ENCODE results near the gene C11orf97.

DNA sequence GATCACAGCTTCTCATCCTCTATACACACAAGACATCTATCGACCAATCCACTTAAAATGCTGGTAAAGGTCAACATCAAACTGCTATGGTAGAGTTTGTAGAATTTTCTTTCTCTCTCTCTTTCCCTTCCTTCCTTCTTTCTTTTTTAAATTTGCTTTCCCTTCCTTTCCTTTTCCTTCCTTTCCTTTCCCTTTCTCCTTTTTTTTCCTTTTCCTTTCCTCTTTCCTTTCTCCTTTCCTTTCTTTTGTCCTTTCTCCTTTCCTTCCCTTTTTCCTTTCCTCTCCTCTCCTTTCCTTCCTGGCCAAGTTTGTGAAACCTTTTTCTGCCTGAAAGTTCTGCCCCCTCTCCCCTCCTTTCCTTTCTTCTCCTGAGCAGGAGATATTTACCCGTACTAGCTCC, 3.1 kb downstream of the C11orf97 start:
- TF ChIP-seq, protein P1, sequence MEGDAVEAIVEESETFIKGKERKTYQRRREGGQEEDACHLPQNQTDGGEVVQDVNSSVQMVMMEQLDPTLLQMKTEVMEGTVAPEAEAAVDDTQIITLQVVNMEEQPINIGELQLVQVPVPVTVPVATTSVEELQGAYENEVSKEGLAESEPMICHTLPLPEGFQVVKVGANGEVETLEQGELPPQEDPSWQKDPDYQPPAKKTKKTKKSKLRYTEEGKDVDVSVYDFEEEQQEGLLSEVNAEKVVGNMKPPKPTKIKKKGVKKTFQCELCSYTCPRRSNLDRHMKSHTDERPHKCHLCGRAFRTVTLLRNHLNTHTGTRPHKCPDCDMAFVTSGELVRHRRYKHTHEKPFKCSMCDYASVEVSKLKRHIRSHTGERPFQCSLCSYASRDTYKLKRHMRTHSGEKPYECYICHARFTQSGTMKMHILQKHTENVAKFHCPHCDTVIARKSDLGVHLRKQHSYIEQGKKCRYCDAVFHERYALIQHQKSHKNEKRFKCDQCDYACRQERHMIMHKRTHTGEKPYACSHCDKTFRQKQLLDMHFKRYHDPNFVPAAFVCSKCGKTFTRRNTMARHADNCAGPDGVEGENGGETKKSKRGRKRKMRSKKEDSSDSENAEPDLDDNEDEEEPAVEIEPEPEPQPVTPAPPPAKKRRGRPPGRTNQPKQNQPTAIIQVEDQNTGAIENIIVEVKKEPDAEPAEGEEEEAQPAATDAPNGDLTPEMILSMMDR (conservative IDR thresholded peaks at IDR 0.05; ENCODE audit: low read depth, low read length) = no peak
- TF ChIP-seq EZH2 (IDR thresholded peaks at IDR 0.05; ENCODE audit: borderline replicate concordance, low read depth, low read length, poor library complexity, severe bottlenecking) = no peak

Measured in A673 (cell line).